Activated CD4-positive, CD25-positive, alpha-beta regulatory T cell treated with anti-CD3 and anti-CD28 coated beads, Interleukin-2, amount 50 U/mL, for 16 hours (primary cell): ENCODE measurements around the gene REV3L.
"Not testable (repeated sequence)": the region's sequence is repeated elsewhere in the genome, so short reads cannot be mapped to it uniquely, and the experiment has no call there.

ENCODE experiments used
- DNase-seq: peaks from one replicate; pipeline ENCODE4 v3.0.0-alpha.2; 2020; ENCODE audit warnings: low read depth, low spot score

The REV3L gene

DNA sequence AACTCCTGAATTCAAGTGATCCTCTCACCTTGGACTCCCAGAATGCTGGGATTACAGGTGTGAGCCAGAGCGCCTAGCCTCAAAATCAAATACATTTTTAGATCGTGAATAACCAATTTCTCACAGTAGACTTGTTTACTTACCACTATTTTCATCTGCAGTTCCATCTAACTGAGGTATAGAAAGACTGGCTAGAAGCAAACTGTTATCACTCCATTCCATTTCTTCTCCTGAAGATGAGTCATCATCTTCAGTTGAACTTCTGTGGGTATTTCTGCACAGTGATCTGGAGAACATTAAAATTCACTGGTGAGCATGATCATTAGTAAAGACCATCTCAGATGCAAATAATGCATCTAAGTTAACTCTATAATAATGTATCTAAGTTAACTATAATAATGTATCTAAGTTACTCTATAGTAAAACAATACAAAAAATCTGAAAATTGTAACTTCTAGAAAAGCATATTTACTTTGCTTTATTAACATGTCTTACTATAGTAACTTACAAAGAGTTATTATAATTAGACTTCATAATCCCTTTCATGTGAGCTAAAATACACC is 105.4 kb downstream of the REV3L start:
- no peak for DNase-seq

GRCh38 chr6:111367393-111368088 is 115.5 kb downstream of the REV3L start:
- no peak for DNase-seq

DNA sequence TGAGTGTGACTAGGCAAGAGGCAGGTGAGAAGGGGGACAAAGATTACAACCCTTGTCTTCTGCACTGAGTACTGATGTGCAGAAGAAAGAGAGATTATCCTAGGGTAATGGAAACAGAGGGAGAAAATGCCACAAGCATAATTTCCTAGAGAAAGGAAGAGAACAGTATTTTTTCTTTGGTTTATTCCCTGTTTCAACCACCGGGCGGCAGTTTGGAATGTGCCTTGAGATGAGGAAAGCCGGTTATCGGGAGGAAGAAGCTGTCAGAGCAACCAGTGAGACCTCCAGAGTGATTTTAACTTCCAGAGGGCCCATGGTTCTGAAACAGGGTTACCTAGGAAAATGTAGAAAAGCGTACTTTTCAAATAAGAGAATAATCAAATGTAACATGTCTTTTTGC is 121.4 kb downstream of the REV3L start:
- DNase-seq = no peak

DNA sequence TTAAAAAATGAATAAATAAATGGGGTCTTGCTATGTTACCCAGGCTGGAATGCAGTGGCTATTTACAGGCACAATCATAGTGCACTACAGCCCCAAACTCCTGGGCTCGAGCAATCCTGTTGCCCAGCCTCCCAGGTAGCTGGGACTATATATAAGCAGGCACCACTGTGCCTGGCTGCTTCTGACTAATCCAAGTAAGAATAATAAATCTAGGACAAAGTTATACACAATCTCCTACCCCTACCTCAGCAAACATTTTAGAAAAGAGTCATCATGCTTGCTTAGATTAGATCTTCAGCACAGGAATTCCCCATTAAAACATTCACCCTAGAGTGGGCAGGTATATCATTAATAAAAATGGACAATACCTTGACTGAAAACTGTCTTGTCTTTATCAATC is 124.6 kb downstream of the REV3L start:
- DNase-seq = no peak

DNA sequence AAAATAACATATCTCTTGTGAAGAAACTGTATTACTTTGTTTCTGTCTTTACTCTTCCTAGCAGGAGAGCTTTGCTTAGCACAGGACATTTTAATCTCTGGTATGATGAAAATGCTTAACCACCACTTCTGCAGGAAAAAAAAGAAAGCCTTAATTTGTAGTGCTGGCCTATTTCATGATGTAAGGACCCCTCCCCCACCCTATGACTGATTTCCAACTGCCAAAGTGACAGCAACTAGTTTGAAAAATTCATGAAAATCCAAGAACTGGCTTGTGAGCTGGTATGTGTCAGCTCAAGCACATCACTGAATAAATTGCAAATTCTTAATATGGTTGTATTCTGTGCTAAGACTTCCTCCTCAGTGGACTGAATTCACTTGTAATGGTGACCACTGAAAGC is 125.3 kb downstream of the REV3L start:
- no peak for DNase-seq

DNA sequence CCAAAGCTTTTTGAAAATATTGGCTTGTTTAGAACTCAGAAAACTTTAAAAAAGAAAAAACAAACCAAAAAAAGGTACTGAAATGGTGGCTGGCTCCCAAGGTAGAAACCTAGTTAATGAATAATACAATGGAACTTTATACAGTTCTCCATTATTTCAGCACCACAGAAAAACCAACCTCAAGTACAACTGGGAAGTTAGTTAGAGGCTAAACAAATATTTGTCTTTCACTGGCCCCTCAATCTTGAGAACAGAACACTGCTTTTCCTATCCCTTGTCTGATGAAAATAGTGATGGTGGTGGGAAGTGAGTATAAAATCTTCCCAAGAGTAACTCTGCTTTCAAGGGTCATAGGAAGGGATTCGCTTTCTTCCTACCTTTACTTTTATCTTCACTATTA is 126.5 kb downstream of the REV3L start:
- DNase-seq = no peak

GRCh38 chr6:111354758-111355555 is 128.1 kb downstream of the REV3L start:
- no peak for DNase-seq

DNA sequence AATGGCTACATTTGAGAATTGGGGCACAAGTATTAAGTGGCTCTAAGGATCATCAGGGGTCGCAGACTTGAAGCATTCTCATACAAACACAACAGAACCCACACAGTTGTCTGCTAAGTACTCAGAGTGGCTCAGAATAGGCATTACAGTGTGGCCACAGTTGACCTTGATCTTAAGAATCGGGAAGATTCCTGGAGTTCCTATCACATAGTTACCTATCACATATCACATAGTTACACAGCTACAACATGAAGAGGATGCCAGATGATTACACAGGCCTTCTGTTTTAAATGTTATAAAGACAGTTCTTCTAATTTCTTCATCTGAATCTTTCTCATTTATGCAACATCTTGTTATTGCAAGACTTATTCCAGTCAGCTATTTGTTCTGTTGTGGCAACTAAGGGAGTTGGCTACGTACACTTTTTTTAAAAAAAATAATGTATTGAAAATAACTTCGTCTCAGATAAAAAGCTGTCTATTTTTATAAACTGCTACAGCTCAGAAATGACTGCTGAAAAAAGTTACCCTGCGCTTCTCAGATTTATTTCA is 129.0 kb downstream of the REV3L start:
- no peak for DNase-seq

- DNase-seq = no peak
Observed at GRCh38 chr6:111347589-111347988, 135.4 kb downstream of the REV3L start.

- DNase-seq = no peak
Observed at GRCh38 chr6:111342913-111343312, 140.1 kb downstream of the REV3L start.

GRCh38 chr6:111339294-111339693 is 143.7 kb downstream of the REV3L start:
- DNase-seq = no peak

DNA sequence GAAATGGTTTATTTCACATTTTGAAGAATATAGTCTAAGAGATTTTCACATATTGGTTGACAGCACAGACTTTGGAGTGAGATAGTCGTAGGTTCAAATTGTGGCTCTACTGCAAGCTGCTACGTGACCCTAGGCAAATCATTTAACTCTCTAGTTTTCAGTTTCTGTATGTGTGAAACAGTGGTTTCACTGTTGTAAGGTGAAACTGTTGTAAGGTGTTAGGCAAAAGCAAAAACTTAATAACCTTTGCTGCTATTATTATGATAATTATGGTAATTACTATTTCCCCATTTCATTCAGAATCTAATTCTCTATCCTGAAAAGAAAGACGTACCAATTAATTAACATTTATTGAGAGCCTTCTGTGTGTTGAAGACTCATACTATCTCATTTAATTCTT is 144.2 kb downstream of the REV3L start:
- DNase-seq = no peak

- DNase-seq = no peak
Observed at GRCh38 chr6:111337829-111338236, 145.2 kb downstream of the REV3L start.

- no peak for DNase-seq
Observed at GRCh38 chr6:111329882-111330633, 153.0 kb downstream of the REV3L start.

DNA sequence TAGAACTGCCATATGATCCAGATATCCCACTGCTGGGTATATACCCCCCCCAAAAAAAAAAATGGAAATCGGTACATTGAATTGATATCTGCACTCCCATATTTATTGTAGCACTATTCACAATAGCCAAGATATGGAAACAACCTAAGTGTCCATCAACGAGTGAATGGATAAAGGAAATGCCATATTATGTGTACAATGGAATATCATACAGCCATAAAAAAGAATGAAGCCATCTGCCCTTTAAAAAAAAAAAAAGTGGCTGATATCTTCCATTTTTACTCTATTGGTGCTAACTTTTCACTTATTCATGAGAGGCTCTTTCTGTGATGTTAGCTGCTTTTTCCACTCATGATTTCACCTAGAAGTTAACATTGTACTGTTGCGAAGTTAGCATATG is 156.5 kb downstream of the REV3L start:
- DNase-seq = no peak

- no peak for DNase-seq
Observed at GRCh38 chr6:111322145-111322544, 160.9 kb downstream of the REV3L start.

DNA sequence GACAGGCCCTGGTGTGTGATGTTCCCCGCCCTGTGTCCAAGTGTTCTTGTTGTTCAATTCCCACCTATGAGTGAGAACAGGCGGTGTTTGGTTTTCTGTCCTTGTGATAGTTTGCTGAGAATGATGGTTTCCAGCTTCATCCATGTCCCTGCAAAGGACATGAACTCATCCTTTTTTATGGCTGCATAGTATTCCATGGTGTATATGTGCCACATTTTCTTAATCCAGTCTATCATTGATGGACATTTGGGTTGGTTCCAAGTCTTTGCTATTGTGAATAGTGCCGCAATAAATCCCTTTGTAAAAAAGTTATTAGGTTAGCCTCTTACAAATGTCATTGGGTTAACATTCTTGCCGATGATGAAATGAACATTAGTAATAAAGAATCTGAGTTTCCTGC is 175.1 kb downstream of the REV3L start:
- DNase-seq = not testable (repeated sequence)

- no peak for DNase-seq
Observed at GRCh38 chr6:111307275-111307858, 175.7 kb downstream of the REV3L start.

DNA sequence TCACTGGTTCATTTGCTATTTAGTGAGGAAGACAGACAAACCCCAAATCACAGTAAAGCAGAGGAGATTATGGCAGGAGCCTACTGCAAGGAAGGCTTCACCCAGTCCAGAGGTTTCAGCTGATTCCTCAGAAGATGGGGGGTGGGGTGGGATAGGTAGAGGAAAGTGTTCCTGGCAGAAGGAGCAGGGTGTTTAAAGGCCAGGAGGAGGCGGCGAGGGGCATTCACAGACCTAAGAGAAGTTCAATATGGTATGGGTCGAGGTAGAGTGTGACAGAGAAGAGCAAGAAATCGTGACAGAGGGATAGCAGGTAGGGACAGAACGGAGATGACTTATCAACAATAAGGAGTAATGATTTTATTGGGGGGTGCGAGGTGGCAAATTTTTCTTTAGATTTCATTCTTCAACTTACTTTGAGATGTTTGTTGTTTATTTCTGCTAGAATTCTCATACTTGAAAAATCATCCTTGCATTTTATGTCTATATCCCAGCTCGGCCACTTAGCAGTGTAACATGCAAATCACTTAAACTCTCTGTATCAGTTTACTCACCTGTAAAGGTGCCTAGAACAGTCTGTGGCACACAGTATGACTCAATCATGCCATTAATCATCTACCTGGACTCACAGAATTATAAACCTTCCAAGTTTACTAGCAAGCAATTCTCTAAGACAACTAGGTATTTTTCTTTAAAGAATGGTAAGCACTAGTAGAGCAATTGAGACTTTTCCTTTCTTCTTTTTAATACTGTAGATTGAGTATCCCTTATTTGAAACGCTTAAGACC is 176.7 kb downstream of the REV3L start:
- DNase-seq = no peak

DNA sequence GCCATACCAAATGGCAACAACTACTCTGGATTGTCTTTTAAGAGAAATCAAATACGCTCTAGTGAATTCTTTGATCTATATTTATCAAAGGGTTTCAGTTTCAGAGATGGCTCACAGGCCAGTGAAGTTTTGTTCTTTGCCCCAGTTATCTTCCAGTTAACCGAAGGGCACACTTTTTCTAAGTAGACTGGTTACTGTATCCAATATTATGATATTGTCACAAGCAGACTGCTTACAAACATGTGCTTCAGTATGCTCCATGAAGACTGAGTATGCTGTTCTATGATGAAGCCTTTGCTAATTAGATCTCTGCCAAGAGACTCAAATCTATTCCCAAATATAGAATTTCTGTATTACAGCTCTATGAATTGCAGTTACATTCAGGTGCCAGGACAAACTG is 181.1 kb downstream of the REV3L start:
- DNase-seq = no peak
